K562 (cell line): ENCODE data around the gene QARS1. TPM values are rescaled to one million over a fixed set of nuclear protein-coding genes. Genes with fewer than 3 reads are reported as not detected.

Experiments used
- BHLHE40 ChIP-seq: IDR thresholded peaks from 2 replicates; pipeline ENCODE4 v1.6.1; 2011; ENCODE audit warnings: low read length, improper control_type of control experiment
- BRF1 ChIP-seq: IDR thresholded peaks from 3 replicates; pipeline ENCODE4 v1.6.1; 2011; ENCODE audit warnings: borderline replicate concordance, mild to moderate bottlenecking; ENCODE audit not compliant: insufficient read length; ENCODE audit errors: extremely low read depth
- CEBPZ ChIP-seq: fragments of 150-350 bp; IDR thresholded peaks from 2 replicates; pipeline ENCODE4 v1.6.1; 2014; ENCODE audit warnings: low read depth, mild to moderate bottlenecking, low read length, borderline replicate concordance
- CREM ChIP-seq: IDR thresholded peaks from 2 replicates; pipeline ENCODE4 v1.6.1; 2014; ENCODE audit warnings: antibody characterized with exemption, low read depth
- FOXM1 ChIP-seq, 2 experiments: fragments of 450-650 bp in 1 of 2; sonication (generic) in 1 of 2; formaldehyde crosslinking in 1 of 2; IDR thresholded peaks; 2 replicates each; pipeline versions ENCODE4 v1.6.1 to v1.9.0; 2017 to 2022; ENCODE audit warnings: low read depth in 2 of 2, mild to moderate bottlenecking in 2 of 2, missing genetic modification reagents in 1 of 2, moderate library complexity in 1 of 2
- GATAD2B ChIP-seq: fragments of 450-650 bp; IDR thresholded peaks from 2 replicates; pipeline ENCODE4 v1.6.1; 2017; ENCODE audit warnings: mild to moderate bottlenecking, borderline replicate concordance
- MTA2 ChIP-seq: fragments of 450-650 bp; IDR thresholded peaks from 2 replicates; pipeline ENCODE4 v1.6.1; 2016; ENCODE audit warnings: low read depth
- POLR2A ChIP-seq: fragments of 450-650 bp; conservative IDR thresholded peaks from 2 replicates; pipeline ENCODE4 v1.6.1; 2016
- POLR2B ChIP-seq: fragments of 450-650 bp; IDR thresholded peaks from 2 replicates; pipeline ENCODE4 v1.6.1; 2018; ENCODE audit warnings: low read depth; ENCODE audit not compliant: partially characterized antibody
- POLR2G ChIP-seq: fragments of 200-400 bp; formaldehyde crosslinking; IDR thresholded peaks from 2 replicates; pipeline ENCODE4 v1.6.1; 2017; ENCODE audit warnings: low read depth, mild to moderate bottlenecking, antibody characterized with exemption, low read length, moderate library complexity
- polyA plus RNA-seq, 8 experiments: library from polyadenylated mRNA; depleted of rRNA in 4 of 8; stranded (reverse) in 5 of 8; unstranded in 3 of 8; fragments of >200 nt; fragmentation: Nextera tagmentation in 2 of 8; fragmentation: Illumina TruSeq in 1 of 8; extraction: Ambion mirVana in 2 of 8; extraction: Trizol in 1 of 8; gene quantifications; 2 replicates each; pipeline versions ENCODE4 v1.2.1 to v1.2.3, GENCODE V29; 2011 to 2014; ENCODE audit warnings: inconsistent platforms in 1 of 8, missing spikeins in 1 of 8
- total RNA-seq, 7 experiments: library from RNA; depleted of rRNA in 6 of 7; stranded (reverse); fragments of >200 nt in 6 of 7; fragmentation: Illumina TruSeq in 2 of 7; extraction: Trizol in 2 of 7; gene quantifications; 2 replicates each; pipeline versions ENCODE4 v1.2.1 to v1.2.3, GENCODE V29; 2011 to 2021; ENCODE audit warnings: low replicate concordance in 1 of 7
- TF ChIP-seq, protein P1 (sequence below), 2 experiments: fragments of 150-350 bp in 1 of 2; IDR thresholded peaks; 2 replicates each; pipeline ENCODE4 v1.6.1; 2012 to 2016; ENCODE audit warnings: low read depth in 2 of 2, low read length in 2 of 2, mild to moderate bottlenecking in 1 of 2, moderate library complexity in 1 of 2
- TF ChIP-seq, protein P2 (sequence below), 2 experiments: IDR thresholded peaks; 2 replicates each; pipeline ENCODE4 v1.6.1; 2012; ENCODE audit warnings: improper control_type of control experiment in 2 of 2, low read depth in 2 of 2, low read length in 2 of 2, borderline replicate concordance in 1 of 2

Gene QARS1
- total and polyA plus RNA-seq, 9 of the 15 experiments (the other 6 are each of a cell fraction or from before 2014, with no cell fraction given), result 148 to 310 (median 273) TPM

DNA sequence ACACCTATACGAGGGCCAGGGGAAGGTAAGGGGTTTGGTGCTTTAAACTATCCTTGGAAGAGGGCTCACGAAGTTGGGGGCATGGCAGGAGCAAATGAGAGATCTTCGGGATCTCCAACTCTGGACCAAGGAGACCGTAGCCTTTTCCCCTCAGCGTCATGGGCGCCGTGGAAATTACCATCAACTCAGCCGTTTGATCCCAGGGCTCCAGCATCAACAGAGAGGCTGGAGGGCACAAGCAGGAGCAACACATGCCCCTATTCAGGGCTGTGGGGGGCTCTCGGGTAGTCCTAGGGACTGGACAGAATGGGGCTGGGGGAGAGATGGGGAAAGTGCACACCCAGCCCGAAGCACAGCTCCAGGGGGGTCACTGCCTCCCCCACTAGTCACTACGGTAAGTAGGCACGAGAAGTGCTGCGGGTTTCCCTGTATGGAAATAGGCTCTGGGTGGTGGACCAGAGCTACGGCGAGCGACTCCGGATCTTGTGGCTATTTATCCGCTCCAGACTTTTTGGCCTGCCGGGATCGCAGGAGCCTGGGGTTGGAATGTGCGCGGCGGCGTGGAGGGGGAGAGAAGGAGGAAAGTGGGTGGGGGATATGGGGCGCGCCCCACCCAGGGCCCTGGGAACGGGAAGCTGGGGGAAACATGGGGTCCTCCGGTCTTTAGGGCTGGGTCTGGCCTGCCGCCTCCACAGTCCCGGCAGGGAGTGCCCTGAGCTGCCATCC is 28.8 kb upstream of the QARS1 start (continued):
- TF ChIP-seq POLR2B (no peak), FOXM1 (IDR thresholded peaks at IDR 0.05; ENCODE audit: low read depth) (peak; percentile 40; the same call in 1 of the 2 replicates), FOXM1 (CRISPR knock-in tag; IDR thresholded peaks at IDR 0.05; ENCODE audit: low read depth) (no peak), BHLHE40 (0 out of 2 replicates have a peak, but pooled peaks have one; percentile 9), MTA2 (no peak), GATAD2B (no peak), POLR2A (peak; percentile 41; the same call in 1 of the 2 replicates), BRF1 (no peak), POLR2G (peak; percentile 73), CREM (peak; percentile 57; the same call in 1 of the 2 replicates), CEBPZ (no peak)
- TF ChIP-seq, protein P1, sequence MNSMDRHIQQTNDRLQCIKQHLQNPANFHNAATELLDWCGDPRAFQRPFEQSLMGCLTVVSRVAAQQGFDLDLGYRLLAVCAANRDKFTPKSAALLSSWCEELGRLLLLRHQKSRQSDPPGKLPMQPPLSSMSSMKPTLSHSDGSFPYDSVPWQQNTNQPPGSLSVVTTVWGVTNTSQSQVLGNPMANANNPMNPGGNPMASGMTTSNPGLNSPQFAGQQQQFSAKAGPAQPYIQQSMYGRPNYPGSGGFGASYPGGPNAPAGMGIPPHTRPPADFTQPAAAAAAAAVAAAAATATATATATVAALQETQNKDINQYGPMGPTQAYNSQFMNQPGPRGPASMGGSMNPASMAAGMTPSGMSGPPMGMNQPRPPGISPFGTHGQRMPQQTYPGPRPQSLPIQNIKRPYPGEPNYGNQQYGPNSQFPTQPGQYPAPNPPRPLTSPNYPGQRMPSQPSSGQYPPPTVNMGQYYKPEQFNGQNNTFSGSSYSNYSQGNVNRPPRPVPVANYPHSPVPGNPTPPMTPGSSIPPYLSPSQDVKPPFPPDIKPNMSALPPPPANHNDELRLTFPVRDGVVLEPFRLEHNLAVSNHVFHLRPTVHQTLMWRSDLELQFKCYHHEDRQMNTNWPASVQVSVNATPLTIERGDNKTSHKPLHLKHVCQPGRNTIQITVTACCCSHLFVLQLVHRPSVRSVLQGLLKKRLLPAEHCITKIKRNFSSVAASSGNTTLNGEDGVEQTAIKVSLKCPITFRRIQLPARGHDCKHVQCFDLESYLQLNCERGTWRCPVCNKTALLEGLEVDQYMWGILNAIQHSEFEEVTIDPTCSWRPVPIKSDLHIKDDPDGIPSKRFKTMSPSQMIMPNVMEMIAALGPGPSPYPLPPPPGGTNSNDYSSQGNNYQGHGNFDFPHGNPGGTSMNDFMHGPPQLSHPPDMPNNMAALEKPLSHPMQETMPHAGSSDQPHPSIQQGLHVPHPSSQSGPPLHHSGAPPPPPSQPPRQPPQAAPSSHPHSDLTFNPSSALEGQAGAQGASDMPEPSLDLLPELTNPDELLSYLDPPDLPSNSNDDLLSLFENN (IDR thresholded peaks at IDR 0.05; ENCODE audit: low read depth in 2 of 2, low read length in 2 of 2), result no peak
- TF ChIP-seq, protein P2, sequence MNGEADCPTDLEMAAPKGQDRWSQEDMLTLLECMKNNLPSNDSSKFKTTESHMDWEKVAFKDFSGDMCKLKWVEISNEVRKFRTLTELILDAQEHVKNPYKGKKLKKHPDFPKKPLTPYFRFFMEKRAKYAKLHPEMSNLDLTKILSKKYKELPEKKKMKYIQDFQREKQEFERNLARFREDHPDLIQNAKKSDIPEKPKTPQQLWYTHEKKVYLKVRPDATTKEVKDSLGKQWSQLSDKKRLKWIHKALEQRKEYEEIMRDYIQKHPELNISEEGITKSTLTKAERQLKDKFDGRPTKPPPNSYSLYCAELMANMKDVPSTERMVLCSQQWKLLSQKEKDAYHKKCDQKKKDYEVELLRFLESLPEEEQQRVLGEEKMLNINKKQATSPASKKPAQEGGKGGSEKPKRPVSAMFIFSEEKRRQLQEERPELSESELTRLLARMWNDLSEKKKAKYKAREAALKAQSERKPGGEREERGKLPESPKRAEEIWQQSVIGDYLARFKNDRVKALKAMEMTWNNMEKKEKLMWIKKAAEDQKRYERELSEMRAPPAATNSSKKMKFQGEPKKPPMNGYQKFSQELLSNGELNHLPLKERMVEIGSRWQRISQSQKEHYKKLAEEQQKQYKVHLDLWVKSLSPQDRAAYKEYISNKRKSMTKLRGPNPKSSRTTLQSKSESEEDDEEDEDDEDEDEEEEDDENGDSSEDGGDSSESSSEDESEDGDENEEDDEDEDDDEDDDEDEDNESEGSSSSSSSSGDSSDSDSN (IDR thresholded peaks at IDR 0.05; ENCODE audit: borderline replicate concordance in 1 of 2, low read depth in 2 of 2, low read length in 2 of 2), result 0 out of 4 replicates have a peak, but pooled peaks of 1 of the 2 experiments have one; percentile 49
